ENCODE measurements around the gene ST8SIA5.
A peak's percentile ranks its signal among the peaks of the same experiment; 100 is the strongest.

The ST8SIA5 gene

DNA sequence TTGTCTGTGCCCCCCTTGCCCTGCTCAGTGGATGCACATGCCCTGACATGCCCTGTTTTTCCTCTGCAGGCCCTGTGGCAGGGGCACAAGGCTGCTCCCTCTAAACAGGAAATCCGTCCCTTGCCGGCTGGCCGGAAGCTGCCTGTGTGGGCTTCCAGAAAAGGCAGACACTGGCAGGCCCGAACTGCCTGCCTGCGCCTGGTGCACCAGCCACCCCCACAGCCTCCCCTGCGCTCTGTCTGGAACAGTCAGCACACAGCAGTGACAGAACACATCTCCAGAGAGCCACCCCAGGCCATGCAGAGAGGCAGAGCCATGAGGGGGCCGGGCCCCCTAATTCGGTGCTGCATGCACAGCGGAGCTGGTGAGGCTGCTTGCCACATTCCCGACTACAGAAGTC lies 133.3 kb downstream of the ST8SIA5 start:
- peak in 1 of 2 donors; percentile 19 for DNase-seq

GRCh38 chr18:46622999-46623398 lies 133.9 kb downstream of the ST8SIA5 start:
- peak in 1 of 2 donors; percentile 9 for DNase-seq

- no peak for DNase-seq
These were observed 134.4 kb downstream of the ST8SIA5 start for GRCh38 chr18:46622451-46622850.

DNA sequence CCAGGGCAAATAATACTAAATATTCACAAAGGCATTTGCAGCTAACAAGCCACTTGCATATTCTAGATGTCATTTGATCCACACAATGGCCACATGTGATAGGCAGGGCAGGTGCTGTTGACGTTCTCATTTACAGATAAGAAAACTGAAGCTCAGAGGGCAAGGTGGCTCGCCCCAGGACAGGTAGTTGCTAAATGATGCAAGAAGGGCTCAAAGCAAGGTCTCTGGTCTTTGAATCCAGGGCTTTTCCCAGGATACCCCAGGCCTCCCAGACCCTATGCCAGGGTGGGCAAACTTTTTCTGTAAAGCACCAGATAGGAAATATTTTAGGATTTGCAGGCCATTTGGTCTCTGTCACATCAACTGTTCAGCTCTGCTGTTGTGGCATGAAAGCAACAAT lies 135.0 kb downstream of the ST8SIA5 start:
- DNase-seq: no peak

DNA sequence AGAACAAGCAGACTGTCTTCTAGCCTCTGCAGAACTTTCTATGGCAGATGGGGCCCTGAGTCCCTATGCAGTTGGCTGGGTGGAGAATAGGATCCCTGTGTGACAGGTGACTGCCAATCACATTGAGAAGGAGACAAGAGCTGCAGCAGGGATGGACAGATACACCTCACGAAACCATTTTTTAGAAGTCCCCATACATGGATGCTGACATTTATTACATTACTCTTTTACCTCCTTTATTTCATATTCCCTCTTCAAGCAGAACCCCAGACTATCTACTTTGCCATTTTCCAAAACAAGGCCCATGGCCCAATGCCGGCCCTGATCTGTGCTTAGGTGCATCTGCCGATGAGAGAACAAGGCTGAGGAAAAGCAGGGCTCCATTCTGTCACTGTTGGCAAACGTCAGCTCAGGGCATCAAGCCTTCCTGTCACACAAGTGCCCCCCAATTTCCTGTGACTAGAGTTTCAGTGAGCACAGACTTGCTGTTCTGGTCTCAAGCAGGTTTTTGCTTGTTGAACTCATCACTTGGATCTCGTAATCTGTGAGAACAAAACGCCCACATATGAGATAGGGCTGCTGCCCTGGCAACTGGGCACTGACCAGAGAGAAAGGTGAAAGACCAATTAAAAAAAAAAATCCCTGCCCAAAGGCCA lies 135.6 kb downstream of the ST8SIA5 start:
- no peak for DNase-seq

DNA sequence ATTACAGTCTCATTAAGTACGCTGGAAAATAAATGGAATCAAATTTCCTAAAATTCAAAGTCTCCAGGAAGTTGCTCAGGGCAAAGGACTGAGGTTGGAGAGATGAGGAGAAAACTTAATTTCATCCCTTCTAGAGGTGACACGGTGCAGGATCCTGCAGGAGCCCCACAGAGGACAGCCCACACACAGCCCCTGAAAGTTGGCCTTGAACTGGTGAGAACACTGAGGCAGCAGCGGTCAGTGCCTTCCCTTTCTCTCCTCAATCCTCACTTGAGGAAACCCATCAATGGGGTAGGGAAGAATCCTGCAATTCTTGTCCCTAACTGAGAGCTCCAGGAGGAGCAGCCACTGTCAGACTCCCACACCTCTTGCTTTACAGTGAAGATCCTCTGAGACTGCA lies 137.3 kb downstream of the ST8SIA5 start:
- no peak for DNase-seq
